A549 (cell line): Measurements from ENCODE around the gene VWF. TPM values are rescaled to one million over a fixed set of nuclear protein-coding genes. Genes with fewer than 3 reads are reported as not detected.

ENCODE experiments used
- ATAC-seq, 2 experiments: fragments of 200-7000 bp in 1 of 2; fragments of >200 bp in 1 of 2; cut with Nextera tagmentation in 1 of 2; cut with Tn5 transposase in 1 of 2; 3 replicates each; pipeline versions ENCODE4 v1.8.0 to v1.9.1; 2018 to 2020; ENCODE audit warnings: mild to moderate bottlenecking in 1 of 2, moderate library complexity in 1 of 2
- CTCF ChIA-PET: fragments of 300-600 bp; sonication (Branson Sonifier 250); formaldehyde crosslinking; extraction: SDS; loops from one replicate; lab custom pipeline; 2021; ENCODE audit warnings: antibody characterized with exemption, inconsistent platforms; lab: Yijun Ruan, JAX
- POLR2A ChIA-PET: fragments of 350-600 bp; formaldehyde crosslinking; extraction: SDS; loops from one replicate; lab custom pipeline; 2021; ENCODE audit warnings: antibody characterized with exemption, inconsistent platforms; lab: Yijun Ruan, JAX
- DNase-seq, 2 experiments: peaks; one replicate each; pipeline versions ENCODE4 v3.0.0 to v3.0.0-alpha.2; 2011 to 2016; ENCODE audit warnings: low read depth in 1 of 2, low spot score in 1 of 2
- FAIRE-seq: peaks from 2 replicates; lab custom pipeline; 2011; peaks lifted over from hg19 to GRCh38; lab: Jason Lieb, UNC
- H3K27ac ChIP-seq, 2 experiments: fragments of >200 bp; sonication (Bioruptor Twin); formaldehyde crosslinking; 3 replicates each; pipeline ENCODE4 v1.5.1; 2016 to 2017
- H3K4me1 ChIP-seq: fragments of >200 bp; sonication (Bioruptor Twin); formaldehyde crosslinking; 3 replicates; pipeline ENCODE4 v1.6.1; 2016
- H3K4me2 ChIP-seq: fragments of >200 bp; sonication (Bioruptor Twin); formaldehyde crosslinking; 3 replicates; pipeline ENCODE4 v1.6.1; 2016
- H3K4me3 ChIP-seq: fragments of >200 bp; sonication (Bioruptor Twin); formaldehyde crosslinking; 3 replicates; pipeline ENCODE4 v1.5.1; 2016
- H3K9me3 ChIP-seq: fragments of >200 bp; sonication (Bioruptor Twin); formaldehyde crosslinking; 3 replicates; pipeline ENCODE4 v1.6.1; 2016
- CHD2 ChIP-seq: fragments of 150-350 bp; IDR thresholded peaks from 2 replicates; pipeline ENCODE4 v1.6.1; 2014; ENCODE audit warnings: low read length; ENCODE audit not compliant: partially characterized antibody
- CHD4 ChIP-seq: fragments of 200-600 bp; sonication (generic); IDR thresholded peaks from 2 replicates; pipeline ENCODE4 v1.6.1; 2016; ENCODE audit warnings: antibody characterized with exemption, mild to moderate bottlenecking, borderline replicate concordance
- E2F6 ChIP-seq: IDR thresholded peaks from 2 replicates; pipeline ENCODE4 v1.6.1; 2012; ENCODE audit warnings: low read depth, borderline replicate concordance
- EHF ChIP-seq: fragments of 250-450 bp; sonication (Bioruptor Pico); IDR thresholded peaks from 2 replicates; pipeline ENCODE4 v1.5.0; 2020; ENCODE audit warnings: mild to moderate bottlenecking
- ELK1 ChIP-seq: fragments of 150-350 bp; IDR thresholded peaks from 2 replicates; pipeline ENCODE4 v1.6.1; 2014; ENCODE audit warnings: low read depth, mild to moderate bottlenecking, low read length
- EP300 ChIP-seq, 2 experiments: fragments of >200 bp; sonication (Bioruptor Twin); formaldehyde crosslinking; IDR thresholded peaks; 2 replicates in 1 of 2; 3 replicates in 1 of 2; pipeline ENCODE4 v1.6.1; 2016 to 2017
- ESRRA ChIP-seq: fragments of 150-350 bp; IDR thresholded peaks from 2 replicates; pipeline ENCODE4 v1.6.1; 2014; ENCODE audit warnings: mild to moderate bottlenecking, low read length, borderline replicate concordance
- FOSL2 ChIP-seq, 2 experiments: fragments of 450-650 bp in 1 of 2; fragments of >200 bp in 1 of 2; sonication (Bioruptor Twin) in 1 of 2; formaldehyde crosslinking; IDR thresholded peaks; 2 replicates each; pipeline versions ENCODE4 v1.5.0 to v1.6.1; 2016 to 2020; ENCODE audit warnings: mild to moderate bottlenecking in 1 of 2, moderate library complexity in 1 of 2
- FOXS1 ChIP-seq: fragments of 250-450 bp; sonication (Bioruptor Pico); IDR thresholded peaks from 2 replicates; pipeline ENCODE4 v1.5.0; 2020; ENCODE audit warnings: mild to moderate bottlenecking, moderate library complexity
- GATA3 ChIP-seq: IDR thresholded peaks from 2 replicates; pipeline ENCODE4 v1.6.1; 2012; ENCODE audit warnings: borderline replicate concordance
- HDAC2 ChIP-seq: fragments of 200-600 bp; sonication (generic); IDR thresholded peaks from 2 replicates; pipeline ENCODE4 v1.6.1; 2016
- HOXB5 ChIP-seq: fragments of 250-450 bp; sonication (Bioruptor Pico); IDR thresholded peaks from 2 replicates; pipeline ENCODE4 v1.5.0; 2020; ENCODE audit warnings: mild to moderate bottlenecking, moderate library complexity
- JUNB ChIP-seq: fragments of >200 bp; sonication (Bioruptor Twin); formaldehyde crosslinking; IDR thresholded peaks from 2 replicates; pipeline ENCODE4 v1.6.1; 2016
- MAFK ChIP-seq: fragments of 450-650 bp; IDR thresholded peaks from 2 replicates; pipeline ENCODE4 v1.6.1; 2014; ENCODE audit not compliant: partially characterized antibody
- MYC ChIP-seq: IDR thresholded peaks from 2 replicates; pipeline ENCODE4 v1.6.1; 2012; ENCODE audit warnings: mild to moderate bottlenecking, inconsistent platforms, low read length, improper control_type of control experiment, borderline replicate concordance
- NFE2L2 ChIP-seq: fragments of 150-350 bp; conservative IDR thresholded peaks from 2 replicates; pipeline ENCODE4 v1.6.1; 2014; ENCODE audit warnings: low read length
- POLR2A ChIP-seq: IDR thresholded peaks from 2 replicates; pipeline ENCODE4 v1.6.1; 2012; ENCODE audit warnings: mild to moderate bottlenecking, low read length
- POLR2AphosphoS2 ChIP-seq: conservative IDR thresholded peaks from 2 replicates; pipeline ENCODE4 v1.6.1; 2012; ENCODE audit warnings: low read length, improper control_type of control experiment, inconsistent platforms
- RARB ChIP-seq: fragments of 250-450 bp; sonication (Bioruptor Pico); IDR thresholded peaks from 2 replicates; pipeline ENCODE4 v1.8.0; 2021; ENCODE audit warnings: mild to moderate bottlenecking, moderate library complexity
- RCOR1 ChIP-seq: fragments of 150-350 bp; IDR thresholded peaks from 2 replicates; pipeline ENCODE4 v1.6.1; 2014; ENCODE audit warnings: antibody characterized with exemption, low read length, low read depth
- RFX5 ChIP-seq: fragments of 450-650 bp; IDR thresholded peaks from 2 replicates; pipeline ENCODE4 v1.7.1; 2014; ENCODE audit warnings: antibody characterized with exemption, mild to moderate bottlenecking, moderate library complexity
- RNF2 ChIP-seq: fragments of 200-600 bp; sonication (generic); IDR thresholded peaks from 2 replicates; pipeline ENCODE4 v1.6.1; 2016; ENCODE audit warnings: low read depth, mild to moderate bottlenecking, antibody characterized with exemption, moderate library complexity, borderline replicate concordance
- USF2 ChIP-seq: fragments of 450-650 bp; IDR thresholded peaks from 2 replicates; pipeline ENCODE4 v1.6.1; 2014; ENCODE audit warnings: antibody characterized with exemption
- WGBS: methylation state at CpG from one replicate; pipeline ENCODE4 v1.1.6; 2017; ENCODE audit errors: missing lambda C conversion rate; 5-methylcytosine and 5-hydroxymethylcytosine counted together
- polyA plus RNA-seq, 4 experiments: library from polyadenylated mRNA; depleted of rRNA in 3 of 4; stranded (reverse); fragments of >200 nt; fragmentation: RNase III in 1 of 4; extraction: RNeasy Plus Mini Kit Qiagen cat#74134 plus additional on column Dnase treatment in 1 of 4; gene quantifications; 2 replicates in 3 of 4; 3 replicates in 1 of 4; pipeline ENCODE4 v1.2.3, GENCODE V29; 2011 to 2017
- TF ChIP-seq, protein P1 (sequence below): IDR thresholded peaks from 2 replicates; pipeline ENCODE4 v1.6.1; 2012

Gene VWF
- polyA plus RNA-seq, 2 of the 4 experiments (the other 2 are of a cell fraction), result 0.01 TPM; not detected in 1

- ATAC-seq (no peak), DNase-seq (no peak), FAIRE-seq (no peak)
- Histone ChIP-seq H3K4me2 (no peak overlapping the region), H3K27ac (no peak overlapping the region), H3K4me3 (no peak overlapping the region), H3K9me3 (no peaks in the 10 kb centered on the region), H3K4me1 (no peaks in the 10 kb centered on the region)
- ChIA-PET CTCF (interaction anchor here (1.0 to 7.1 kb wide), 2 partner anchors 20 to 68 kb away, joined by 4 to 57 read pairs; no protein-coding TSS in a partner anchor), POLR2A (no interaction called here)
- 24% methylated on average over 5 of the region's 5 CpGs for WGBS
- no peak for TF ChIP-seq MAFK
- no peak for TF ChIP-seq GATA3
- TF ChIP-seq NFE2L2, result no peak
- TF ChIP-seq EP300 (IDR thresholded peaks at IDR 0.05), result no peak
- TF ChIP-seq RNF2, result no peak
- TF ChIP-seq RCOR1, result no peak
- no peak for TF ChIP-seq RFX5
- TF ChIP-seq HDAC2, result no peak
- no peak for TF ChIP-seq FOXS1 (CRISPR knock-in tag)
Measured at GRCh38 chr12:5969974-5970690, 154.3 kb downstream of the VWF start.

DNA sequence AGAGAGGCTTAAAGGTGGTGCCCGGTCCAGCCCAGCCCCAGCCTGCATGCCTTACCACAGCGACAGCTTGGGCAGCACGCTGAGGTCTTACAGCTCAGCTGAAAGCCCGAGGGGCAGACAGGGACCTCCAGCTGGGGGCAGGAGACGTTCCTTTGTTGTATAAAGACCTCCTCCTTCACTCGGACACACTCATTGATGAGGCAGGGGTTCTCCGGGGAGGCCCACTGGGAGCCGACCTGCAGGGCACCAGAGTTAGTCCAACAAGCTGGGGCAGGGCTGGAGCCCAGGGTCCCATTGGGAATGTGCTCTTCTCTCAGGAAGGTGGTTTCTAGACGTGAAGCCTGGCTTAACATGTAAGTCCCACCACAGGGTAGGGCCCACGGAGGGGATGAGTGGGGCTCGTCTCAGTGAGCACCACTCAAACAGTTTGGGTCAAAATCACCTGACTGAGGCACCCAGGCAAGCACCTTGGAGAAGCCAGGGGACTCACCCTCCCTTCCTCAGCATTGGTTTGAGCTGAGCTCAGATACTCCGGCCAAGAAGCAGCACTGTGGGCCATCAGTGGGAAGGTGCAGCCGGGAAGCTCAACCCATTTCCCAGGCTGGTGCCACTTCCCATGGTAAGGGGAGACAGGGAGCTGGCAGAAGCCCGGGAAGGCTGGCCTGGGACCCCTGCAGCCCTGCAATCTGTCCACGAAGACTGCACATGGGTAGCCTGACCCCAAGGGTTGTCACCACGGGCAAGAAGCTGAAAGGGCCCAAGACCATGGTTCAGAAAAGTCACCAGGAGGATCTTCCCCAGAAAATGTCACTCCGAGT is 155.1 kb downstream of the VWF start:
- TF ChIP-seq CHD4 (no peak), GATA3 (no peak), EHF (no peak), ESRRA (no peak), POLR2A (no peak), E2F6 (no peak), EP300 (IDR thresholded peaks at IDR 0.05) (no peak), RNF2 (no peak), CHD2 (no peak), NFE2L2 (no peak), RARB (no peak), JUNB (no peak), HOXB5 (CRISPR knock-in tag) (no peak), ELK1 (no peak), MAFK (no peak), POLR2AphosphoS2 (no peak), FOSL2 (IDR thresholded peaks at IDR 0.05) (no peak), FOSL2 (CRISPR knock-in tag; IDR thresholded peaks at IDR 0.05) (no peak), MYC (no peak), USF2 (no peak)
- TF ChIP-seq, protein P1, sequence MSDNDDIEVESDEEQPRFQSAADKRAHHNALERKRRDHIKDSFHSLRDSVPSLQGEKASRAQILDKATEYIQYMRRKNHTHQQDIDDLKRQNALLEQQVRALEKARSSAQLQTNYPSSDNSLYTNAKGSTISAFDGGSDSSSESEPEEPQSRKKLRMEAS, result no peak
- ChIA-PET CTCF (interaction anchor here (1.0 to 7.1 kb wide), 3 partner anchors 21 to 70 kb away, joined by 3 to 57 read pairs (median 4); no protein-coding TSS in a partner anchor), POLR2A (no interaction called here)
- no peak overlapping the region for H3K4me2 ChIP-seq
- ATAC-seq (no peak), DNase-seq (no peak), FAIRE-seq (no peak)
- no peaks in the 10 kb centered on the region for H3K4me1 ChIP-seq
- H3K9me3 ChIP-seq, result no peaks in the 10 kb centered on the region
- H3K27ac ChIP-seq, result no peak overlapping the region
- WGBS, result 42% methylated on average over 15 of the region's 17 CpGs
- H3K4me3 ChIP-seq, result no peak overlapping the region
